ENCODE results near the gene PNMA8A. TPM values are rescaled to one million over a fixed set of nuclear protein-coding genes. Genes with fewer than 3 reads are reported as not detected.

Gene PNMA8A, protein sequence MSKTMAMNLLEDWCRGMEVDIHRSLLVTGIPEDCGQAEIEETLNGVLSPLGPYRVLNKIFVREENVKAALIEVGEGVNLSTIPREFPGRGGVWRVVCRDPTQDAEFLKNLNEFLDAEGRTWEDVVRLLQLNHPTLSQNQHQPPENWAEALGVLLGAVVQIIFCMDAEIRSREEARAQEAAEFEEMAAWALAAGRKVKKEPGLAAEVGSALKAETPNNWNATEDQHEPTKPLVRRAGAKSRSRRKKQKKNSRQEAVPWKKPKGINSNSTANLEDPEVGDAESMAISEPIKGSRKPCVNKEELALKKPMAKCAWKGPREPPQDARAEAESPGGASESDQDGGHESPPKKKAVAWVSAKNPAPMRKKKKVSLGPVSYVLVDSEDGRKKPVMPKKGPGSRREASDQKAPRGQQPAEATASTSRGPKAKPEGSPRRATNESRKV
- not detected for total RNA-seq

DNA sequence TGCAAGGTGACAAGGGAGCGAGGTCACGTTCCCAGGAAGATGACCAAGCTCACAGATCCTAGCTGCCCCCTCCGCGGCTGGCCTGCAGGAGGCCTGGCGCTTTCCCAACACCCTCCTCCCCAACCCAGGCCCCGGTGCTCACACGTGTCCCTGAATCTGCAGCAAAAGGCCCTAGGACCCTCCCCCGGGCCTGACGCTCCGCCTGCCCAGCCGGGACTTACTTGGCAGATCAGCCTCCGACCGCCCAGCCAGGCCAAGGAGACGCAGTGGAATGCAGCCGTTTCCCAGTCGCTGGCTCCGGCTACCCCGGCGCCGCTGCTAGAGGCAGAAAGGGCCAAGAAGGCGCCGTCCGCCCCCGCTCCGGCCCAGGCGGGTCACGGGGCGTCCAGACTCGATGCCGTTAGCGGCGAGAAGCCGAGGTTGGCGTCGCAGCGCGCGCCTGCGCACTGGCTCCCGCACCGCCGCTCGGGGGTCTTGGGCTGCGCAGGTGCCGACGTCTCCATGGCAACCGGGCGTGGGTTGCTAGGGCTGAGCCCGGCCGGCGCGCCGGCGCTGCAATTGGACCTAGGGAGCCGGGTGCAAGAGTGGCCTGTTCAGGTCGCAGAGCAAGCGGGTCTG is at the start of gene PNMA8A:
Gene PNMA8A (minus strand): TSS at position 448 of the 618 bp plus-strand sequence. CDS start 528 bp downstream, outside the sequence.
- H3K9me3 Mint-ChIP-seq (ENCODE audit: low read depth): no peaks in the 10 kb centered on the region
- no peak within 1 kb of the TSS for H3K27ac Mint-ChIP-seq
- ChIA-PET CTCF (interaction anchor here (0.8 kb wide), 1 partner anchor 44 kb away, joined by 3 read pairs; no protein-coding TSS in a partner anchor), POLR2A (no interaction called here)
- no peaks in the 10 kb centered on the region for H3K36me3 Mint-ChIP-seq (ENCODE audit: low read depth)
- H3K4me3 Mint-ChIP-seq: no peak within 1 kb of the TSS
- peaks cover 10% of the 10 kb centered on the region for H3K4me1 Mint-ChIP-seq
- H3K27me3 Mint-ChIP-seq: peaks cover 50% of the 10 kb centered on the region
- intact Hi-C loops (cut with DNase I, micrococcal nuclease): no loop called here
- DNase-seq (no peak), ATAC-seq (no peak)

- H3K4me3 Mint-ChIP-seq: no peak overlapping the region
- intact Hi-C loops (cut with DNase I, micrococcal nuclease): loop anchor here in 1 of 2 experiments (10.0 kb wide), 1 partner anchor 224 kb away; the partner anchor contains the start of genes FKRP and STRN4
- no peaks in the 10 kb centered on the region for H3K27me3 Mint-ChIP-seq
- ATAC-seq (no peak), DNase-seq (no peak)
- POLR2A ChIA-PET: no interaction called here
- H3K9me3 Mint-ChIP-seq (ENCODE audit: low read depth): peaks cover 6% of the 10 kb centered on the region
- H3K27ac Mint-ChIP-seq: peak overlapping the region; percentile 47
- peaks cover 57% of the 10 kb centered on the region for H3K4me1 Mint-ChIP-seq
- peaks cover 10% of the 10 kb centered on the region for H3K36me3 Mint-ChIP-seq (ENCODE audit: low read depth)
- CTCF ChIA-PET: interaction anchor here (0.6 to 1.5 kb wide), 9 partner anchors 8 to 206 kb away, joined by 3 to 15 read pairs (median 4); no protein-coding TSS in a partner anchor
Observed at GRCh38 chr19:46520616-46521015, 49.3 kb upstream of the PNMA8A start.

DNA sequence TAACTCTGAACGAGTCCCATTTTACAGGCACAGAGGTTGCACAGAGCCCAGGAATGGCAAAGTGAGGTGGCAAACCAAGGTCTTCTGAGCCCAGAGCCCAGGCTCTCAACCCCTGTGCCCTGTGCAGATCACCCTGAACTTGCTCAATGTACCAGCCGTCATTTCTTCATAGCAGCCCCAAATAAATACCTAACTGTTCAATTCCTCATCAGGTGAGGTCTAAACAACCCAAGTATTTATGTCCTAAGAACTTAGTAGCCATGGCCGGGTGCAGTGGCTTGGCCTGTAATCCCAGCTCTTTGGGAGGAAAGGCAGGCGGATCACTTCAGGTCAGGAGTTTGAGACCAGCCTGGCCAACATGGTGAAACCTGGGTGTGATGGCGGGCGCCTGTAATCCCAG is 46.1 kb upstream of the PNMA8A start:
- Mint-ChIP-seq H3K4me3 (no peak overlapping the region), H3K4me1 (peaks cover 33% of the 10 kb centered on the region), H3K9me3 (ENCODE audit: low read depth) (no peaks in the 10 kb centered on the region), H3K27ac (no peak overlapping the region), H3K27me3 (peaks cover 14% of the 10 kb centered on the region), H3K36me3 (ENCODE audit: low read depth) (no peaks in the 10 kb centered on the region)
- ATAC-seq (no peak), DNase-seq (no peak)
- intact Hi-C loops (cut with DNase I, micrococcal nuclease): no loop called here
- ChIA-PET CTCF (interaction anchor here (1.4 to 6.1 kb wide), 4 partner anchors 11 to 122 kb away, joined by 5 to 37 read pairs (median 30); no protein-coding TSS in a partner anchor), POLR2A (interaction anchor here (0.9 kb wide), 1 partner anchor 23 kb away, joined by 4 read pairs; no protein-coding TSS in a partner anchor)

DNA sequence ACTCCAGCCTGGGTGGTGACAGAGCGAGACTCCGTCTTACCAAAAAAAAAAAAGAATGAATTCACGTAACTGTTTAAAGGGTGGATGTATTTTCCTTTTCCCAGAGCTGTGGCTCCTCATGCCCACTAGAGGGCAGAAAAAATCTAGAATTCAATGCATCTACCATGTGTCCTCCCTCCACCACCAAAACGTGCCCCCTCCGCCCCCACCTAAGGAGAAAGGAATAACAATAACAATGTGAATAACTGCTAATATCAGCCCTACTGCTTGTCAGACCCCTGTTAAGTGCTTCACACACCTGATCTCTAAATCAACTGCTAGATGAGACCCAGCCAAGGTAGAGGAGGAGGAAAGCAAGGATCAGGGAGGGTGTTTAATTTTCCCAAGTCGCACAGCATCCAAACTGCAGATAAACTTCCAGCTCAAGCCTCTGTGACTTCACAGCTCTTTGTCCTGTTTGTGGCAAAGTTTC is 44.6 kb upstream of the PNMA8A start:
- intact Hi-C loops (cut with DNase I, micrococcal nuclease): loop anchor here (1.0 kb wide), 1 partner anchor 26 kb away; no protein-coding TSS in a partner anchor
- H3K36me3 Mint-ChIP-seq (ENCODE audit: low read depth): no peaks in the 10 kb centered on the region
- ATAC-seq: peak; percentile 87
- no peak overlapping the region for H3K4me3 Mint-ChIP-seq
- DNase-seq: peak; percentile 55
- ChIA-PET CTCF (interaction anchor here (0.6 to 6.1 kb wide), 20 partner anchors 13 to 340 kb away, joined by 3 to 37 read pairs (median 3); partner anchors contain the start of genes DACT3 and PNMA8A), POLR2A (interaction anchor here (0.6 to 0.7 kb wide), 2 partner anchors 30 to 229 kb away, joined by 4 to 8 read pairs; no protein-coding TSS in a partner anchor)
- H3K9me3 Mint-ChIP-seq (ENCODE audit: low read depth): peaks cover 6% of the 10 kb centered on the region
- peaks cover 25% of the 10 kb centered on the region for H3K4me1 Mint-ChIP-seq
- peak overlapping the region; percentile 78 for H3K27ac Mint-ChIP-seq
- peaks cover 20% of the 10 kb centered on the region for H3K27me3 Mint-ChIP-seq

GRCh38 chr19:46515290-46515609 is 43.9 kb upstream of the PNMA8A start:
- ATAC-seq (no peak), DNase-seq (no peak)
- peaks cover 7% of the 10 kb centered on the region for H3K9me3 Mint-ChIP-seq (ENCODE audit: low read depth)
- ChIA-PET POLR2A (no interaction called here), CTCF (interaction anchor here (0.6 to 6.1 kb wide), 12 partner anchors 13 to 339 kb away, joined by 3 to 37 read pairs (median 3); partner anchors contain the start of genes DACT3 and PNMA8A)
- H3K4me1 Mint-ChIP-seq: peaks cover 20% of the 10 kb centered on the region
- no peak overlapping the region for H3K4me3 Mint-ChIP-seq
- no peaks in the 10 kb centered on the region for H3K36me3 Mint-ChIP-seq (ENCODE audit: low read depth)
- H3K27me3 Mint-ChIP-seq: peaks cover 21% of the 10 kb centered on the region
- intact Hi-C loops (cut with DNase I, micrococcal nuclease): no loop called here
- no peak overlapping the region for H3K27ac Mint-ChIP-seq

DNA sequence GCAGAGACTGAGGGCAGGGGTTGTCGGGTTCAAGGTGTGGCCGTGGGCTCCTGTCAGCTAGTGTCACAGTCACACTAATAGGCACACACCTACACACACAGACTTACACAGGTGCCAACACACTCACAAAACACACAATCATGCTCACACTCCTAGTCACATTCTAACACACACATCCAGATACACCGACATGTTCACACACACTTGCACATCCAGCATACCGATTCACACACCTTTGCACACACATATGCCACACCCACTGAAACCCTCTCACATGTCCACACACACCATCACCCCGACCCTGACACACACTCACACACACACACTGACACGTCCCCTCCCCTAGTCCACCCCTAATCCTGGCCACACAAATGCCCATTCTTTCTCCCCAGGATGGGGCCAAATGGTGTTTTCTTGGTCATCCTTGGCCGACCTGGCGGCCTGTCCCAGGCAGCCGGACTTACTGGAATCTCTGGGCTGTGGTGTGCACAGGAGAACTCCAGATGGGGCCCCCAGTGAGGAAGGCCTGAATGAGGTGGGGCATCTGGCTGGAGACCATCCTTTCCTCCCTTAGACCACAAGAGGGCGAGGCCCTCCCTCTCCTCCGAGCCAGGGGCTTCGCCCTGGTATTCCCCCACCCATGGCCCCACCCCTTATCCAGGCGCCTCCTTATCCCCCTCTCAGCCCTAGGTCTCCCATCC is 43.4 kb upstream of the PNMA8A start:
- Mint-ChIP-seq H3K4me3 (no peak overlapping the region), H3K27ac (no peak overlapping the region), H3K4me1 (peaks cover 16% of the 10 kb centered on the region), H3K9me3 (ENCODE audit: low read depth) (peaks cover 7% of the 10 kb centered on the region), H3K36me3 (ENCODE audit: low read depth) (no peaks in the 10 kb centered on the region), H3K27me3 (peaks cover 21% of the 10 kb centered on the region)
- CTCF ChIA-PET: interaction anchor here (0.7 to 6.1 kb wide), 10 partner anchors 8 to 232 kb away, joined by 3 to 37 read pairs (median 10); partner anchors contain the start of gene DACT3
- POLR2A ChIA-PET: no interaction called here
- ATAC-seq (no peak), DNase-seq (no peak)
- intact Hi-C loops (cut with DNase I, micrococcal nuclease): no loop called here

- peak; percentile 60 for ATAC-seq
- Mint-ChIP-seq H3K27ac (no peak overlapping the region), H3K4me1 (peaks cover 10% of the 10 kb centered on the region), H3K36me3 (ENCODE audit: low read depth) (no peaks in the 10 kb centered on the region), H3K27me3 (peaks cover 23% of the 10 kb centered on the region), H3K4me3 (no peak overlapping the region), H3K9me3 (ENCODE audit: low read depth) (peaks cover 7% of the 10 kb centered on the region)
- ChIA-PET POLR2A (no interaction called here), CTCF (interaction anchor here (0.7 to 6.1 kb wide), 11 partner anchors 9 to 232 kb away, joined by 3 to 37 read pairs (median 7); no protein-coding TSS in a partner anchor)
- peak; percentile 86 for DNase-seq
- intact Hi-C loops (cut with DNase I, micrococcal nuclease): loop anchor here in 1 of 2 experiments (1.0 kb wide), 3 partner anchors 111 to 232 kb away; no protein-coding TSS in a partner anchor
Observed at GRCh38 chr19:46513461-46514236, 42.3 kb upstream of the PNMA8A start.

GRCh38 chr19:46511237-46511636 is 39.9 kb upstream of the PNMA8A start:
- no peak for DNase-seq
- ChIA-PET POLR2A (no interaction called here), CTCF (interaction anchor here (0.6 to 3.8 kb wide), 7 partner anchors 12 to 186 kb away, joined by 3 to 14 read pairs (median 3); no protein-coding TSS in a partner anchor)
- Mint-ChIP-seq H3K9me3 (ENCODE audit: low read depth) (peaks cover 7% of the 10 kb centered on the region), H3K27ac (no peak overlapping the region), H3K4me3 (no peak overlapping the region), H3K36me3 (ENCODE audit: low read depth) (no peaks in the 10 kb centered on the region), H3K4me1 (peaks cover 6% of the 10 kb centered on the region), H3K27me3 (peaks cover 29% of the 10 kb centered on the region)
- no peak for ATAC-seq
- intact Hi-C loops (cut with DNase I, micrococcal nuclease): no loop called here

GRCh38 chr19:46508206-46508605 is 36.8 kb upstream of the PNMA8A start:
- no peaks in the 10 kb centered on the region for H3K36me3 Mint-ChIP-seq (ENCODE audit: low read depth)
- ChIA-PET POLR2A (interaction anchor here (0.6 kb wide), 1 partner anchor 13 kb away, joined by 5 read pairs; no protein-coding TSS in a partner anchor), CTCF (interaction anchor here (0.7 to 1.1 kb wide), 5 partner anchors 20 to 309 kb away, joined by 3 to 4 read pairs (median 3); no protein-coding TSS in a partner anchor)
- H3K9me3 Mint-ChIP-seq (ENCODE audit: low read depth): peaks cover 7% of the 10 kb centered on the region
- no peak overlapping the region for H3K4me3 Mint-ChIP-seq
- no peak for ATAC-seq
- intact Hi-C loops (cut with DNase I, micrococcal nuclease): no loop called here
- no peaks in the 10 kb centered on the region for H3K4me1 Mint-ChIP-seq
- DNase-seq: no peak
- H3K27ac Mint-ChIP-seq: no peak overlapping the region
- peaks cover 23% of the 10 kb centered on the region for H3K27me3 Mint-ChIP-seq

DNA sequence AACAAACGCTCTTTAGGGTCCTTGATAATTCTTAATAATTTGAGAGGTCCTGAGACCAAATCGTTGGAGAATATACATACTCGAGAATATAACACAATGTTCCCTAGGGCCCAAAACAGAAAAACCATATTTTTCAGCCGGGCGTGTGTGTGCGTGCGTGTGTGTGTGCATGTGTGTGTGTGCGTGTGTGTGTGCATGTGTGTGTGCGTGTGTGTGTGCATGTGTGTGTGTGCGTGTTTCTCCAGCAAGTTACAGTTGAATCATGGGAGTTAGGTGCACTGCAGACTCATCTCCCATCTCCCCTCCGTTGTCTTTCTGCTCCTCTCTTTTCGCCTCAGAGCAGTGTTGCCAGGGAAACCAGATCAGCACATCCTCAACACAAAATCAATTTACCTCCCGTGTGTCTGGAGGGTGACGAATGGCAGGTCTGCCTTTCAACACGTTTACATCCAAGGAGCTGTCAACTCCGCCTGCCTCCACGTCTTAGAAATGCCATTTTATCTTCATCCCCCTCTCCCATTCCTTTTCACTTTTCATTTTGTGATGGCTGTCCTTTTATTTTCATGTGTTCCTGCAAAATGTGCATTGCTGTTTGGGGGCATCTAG is 32.6 kb upstream of the PNMA8A start:
- peaks cover 26% of the 10 kb centered on the region for H3K27me3 Mint-ChIP-seq
- no peaks in the 10 kb centered on the region for H3K4me1 Mint-ChIP-seq
- ATAC-seq (no peak), DNase-seq (no peak)
- no peak overlapping the region for H3K4me3 Mint-ChIP-seq
- ChIA-PET POLR2A (no interaction called here), CTCF (no interaction called here)
- no peaks in the 10 kb centered on the region for H3K36me3 Mint-ChIP-seq (ENCODE audit: low read depth)
- H3K9me3 Mint-ChIP-seq (ENCODE audit: low read depth): no peaks in the 10 kb centered on the region
- intact Hi-C loops (cut with DNase I, micrococcal nuclease): no loop called here
- H3K27ac Mint-ChIP-seq: no peak overlapping the region

Measured in activated CD4-positive, alpha-beta T cell treated with anti-CD3 and anti-CD28 coated beads for 36 hours (primary cell).